Measurements from ENCODE around the gene DUSP6. TPM values are rescaled to one million over a fixed set of nuclear protein-coding genes. Genes with fewer than 3 reads are reported as not detected.
A peak's percentile ranks its signal among the peaks of the same experiment; 100 is the strongest.

Gene DUSP6
- total RNA-seq, 2 experiments from 2014 or later = 11.8 to 14.7 TPM

DNA sequence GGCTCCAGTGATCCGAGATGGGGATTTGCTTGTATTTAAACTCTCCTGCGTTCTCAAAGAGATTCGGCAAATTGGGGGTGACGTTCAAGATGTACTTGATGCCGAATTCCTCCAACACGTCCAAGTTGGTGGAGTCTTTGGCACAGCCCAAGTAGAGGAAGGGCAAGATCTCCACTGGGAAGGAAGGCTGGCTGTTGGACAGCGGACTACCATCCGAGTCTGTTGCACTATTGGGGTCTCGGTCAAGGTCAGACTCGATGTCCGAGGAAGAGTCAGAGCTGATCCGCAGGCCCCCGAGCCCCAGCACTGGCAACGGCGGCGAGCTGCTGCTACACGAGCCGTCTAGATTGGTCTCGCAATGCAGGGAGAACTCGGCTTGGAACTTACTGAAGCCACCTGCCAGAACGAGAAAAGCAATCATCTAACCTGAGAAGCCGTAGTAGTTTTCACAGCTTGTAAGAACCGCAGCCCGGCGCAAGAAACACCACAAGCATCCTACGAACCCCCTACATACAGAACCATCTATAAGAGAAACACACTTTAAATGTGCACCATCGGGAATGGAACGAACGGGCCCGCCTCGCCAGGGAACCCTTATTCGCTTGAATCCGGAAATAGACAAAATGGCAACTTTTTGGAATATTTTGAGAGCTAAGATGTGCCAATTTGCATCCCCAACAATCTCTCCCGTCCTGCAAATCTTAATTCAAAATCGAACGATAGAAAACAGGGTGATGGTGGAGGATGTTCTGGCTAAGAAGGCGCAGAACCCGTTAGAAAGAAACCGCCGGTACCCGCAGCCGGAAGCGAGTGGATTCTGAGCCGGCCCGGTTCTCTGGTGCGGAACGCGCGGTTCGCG is 1.4 kb downstream of the DUSP6 start:
- H3K27ac ChIP-seq (ENCODE audit: low read depth in 1 of 2, low read length in 2 of 2) = no peak overlapping the region

DNA sequence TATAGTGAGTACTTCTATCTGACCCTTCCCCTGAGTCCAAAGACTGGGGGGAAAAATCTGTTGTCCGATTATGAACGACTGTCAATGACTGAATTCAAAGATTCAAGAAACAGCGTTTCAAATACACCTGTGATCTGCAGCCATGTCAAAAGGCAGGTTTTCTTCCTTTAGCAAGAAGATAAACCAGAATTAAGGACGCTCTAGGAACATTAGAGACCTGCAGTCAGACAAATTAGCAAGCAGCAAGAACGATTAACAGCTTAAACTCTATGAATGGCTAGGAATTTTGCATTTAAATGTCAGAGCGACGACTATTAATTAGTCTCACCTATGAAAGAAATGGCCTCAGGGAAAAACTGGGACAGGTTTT is 2.1 kb downstream of the DUSP6 start:
- intact Hi-C loops (cut with DNase I, micrococcal nuclease) = loop anchor here (5.0 to 10.0 kb wide), 4 partner anchors 123 to 1208 kb away; partner anchors contain the start of genes CEP290 (in 1 of the 2), POC1B (in 1 of the 2) and TMTC3 (in 1 of the 2)
- peaks cover 68% of the 10 kb centered on the region for H3K4me1 ChIP-seq (ENCODE audit: insufficient read depth, low read length)
- DNase-seq = no peak
- H3K36me3 ChIP-seq (ENCODE audit: insufficient read depth, low read length) = no peaks in the 10 kb centered on the region
- H3K27me3 Mint-ChIP-seq = no peaks in the 10 kb centered on the region
- H3K9me3 Mint-ChIP-seq = no peaks in the 10 kb centered on the region
- peaks cover 8% of the 10 kb centered on the region for H3K36me3 Mint-ChIP-seq (ENCODE audit: low read depth)
- H3K27me3 ChIP-seq (ENCODE audit: control insufficient read depth in 1 of 2, insufficient read depth in 2 of 2, low read length in 2 of 2) = no peaks in the 10 kb centered on the region
- peaks cover 60% of the 10 kb centered on the region for H3K4me1 Mint-ChIP-seq (ENCODE audit: low read depth)
- peak overlapping the region; percentile 94 for H3K4me3 Mint-ChIP-seq
- no peak overlapping the region for H3K27ac Mint-ChIP-seq
- CTCF ChIA-PET = interaction anchor here (0.8 kb wide), 1 partner anchor 80 kb away, joined by 3 read pairs; no protein-coding TSS in a partner anchor
- no peaks in the 10 kb centered on the region for H3K9me3 ChIP-seq (ENCODE audit: control insufficient read depth in 1 of 2, insufficient read depth in 1 of 2, low read length in 2 of 2)
- peak overlapping the region; percentile 78 for H3K4me3 ChIP-seq (ENCODE audit: low read length)
- no peak for ATAC-seq (ENCODE audit: poor library complexity)
- no peak overlapping the region for H3K27ac ChIP-seq (ENCODE audit: low read depth in 1 of 2, low read length in 2 of 2)
- POLR2A ChIA-PET = interaction anchor here (1.1 to 4.5 kb wide), 2 partner anchors 105 to 359 kb away, joined by 5 to 31 read pairs; no protein-coding TSS in a partner anchor
- TF ChIP-seq, protein P1, sequence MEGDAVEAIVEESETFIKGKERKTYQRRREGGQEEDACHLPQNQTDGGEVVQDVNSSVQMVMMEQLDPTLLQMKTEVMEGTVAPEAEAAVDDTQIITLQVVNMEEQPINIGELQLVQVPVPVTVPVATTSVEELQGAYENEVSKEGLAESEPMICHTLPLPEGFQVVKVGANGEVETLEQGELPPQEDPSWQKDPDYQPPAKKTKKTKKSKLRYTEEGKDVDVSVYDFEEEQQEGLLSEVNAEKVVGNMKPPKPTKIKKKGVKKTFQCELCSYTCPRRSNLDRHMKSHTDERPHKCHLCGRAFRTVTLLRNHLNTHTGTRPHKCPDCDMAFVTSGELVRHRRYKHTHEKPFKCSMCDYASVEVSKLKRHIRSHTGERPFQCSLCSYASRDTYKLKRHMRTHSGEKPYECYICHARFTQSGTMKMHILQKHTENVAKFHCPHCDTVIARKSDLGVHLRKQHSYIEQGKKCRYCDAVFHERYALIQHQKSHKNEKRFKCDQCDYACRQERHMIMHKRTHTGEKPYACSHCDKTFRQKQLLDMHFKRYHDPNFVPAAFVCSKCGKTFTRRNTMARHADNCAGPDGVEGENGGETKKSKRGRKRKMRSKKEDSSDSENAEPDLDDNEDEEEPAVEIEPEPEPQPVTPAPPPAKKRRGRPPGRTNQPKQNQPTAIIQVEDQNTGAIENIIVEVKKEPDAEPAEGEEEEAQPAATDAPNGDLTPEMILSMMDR (IDR thresholded peaks at IDR 0.05) = no peak

More for the DNA sequence above, 1.4 kb downstream of the DUSP6 start:
- H3K36me3 ChIP-seq (ENCODE audit: insufficient read depth, low read length) = no peaks in the 10 kb centered on the region
- peak overlapping the region; percentile 78 for H3K4me3 ChIP-seq (ENCODE audit: low read length)
- peaks cover 63% of the 10 kb centered on the region for H3K4me1 ChIP-seq (ENCODE audit: insufficient read depth, low read length)
- peak in 8 of 14 experiments; percentile 6 to 44 (median 14) for DNase-seq
- TF ChIP-seq, protein P1 (IDR thresholded peaks at IDR 0.05) = no peak
- no peak for ATAC-seq (ENCODE audit: poor library complexity)
- Mint-ChIP-seq H3K9me3 (no peaks in the 10 kb centered on the region), H3K4me1 (ENCODE audit: low read depth) (peaks cover 60% of the 10 kb centered on the region), H3K4me3 (peak overlapping the region; percentile 94), H3K27ac (peak overlapping the region; percentile 88), H3K36me3 (ENCODE audit: low read depth) (peaks cover 8% of the 10 kb centered on the region), H3K27me3 (no peaks in the 10 kb centered on the region)
- ChIA-PET CTCF (no interaction called here), POLR2A (interaction anchor here (1.1 to 4.5 kb wide), 4 partner anchors 22 to 359 kb away, joined by 5 to 38 read pairs (median 18); no protein-coding TSS in a partner anchor)
- H3K27me3 ChIP-seq (ENCODE audit: control insufficient read depth in 1 of 2, insufficient read depth in 2 of 2, low read length in 2 of 2) = no peaks in the 10 kb centered on the region
- intact Hi-C loops (cut with DNase I, micrococcal nuclease) = loop anchor here (5.0 to 10.0 kb wide), 4 partner anchors 124 to 1209 kb away; partner anchors contain the start of genes CEP290 (in 1 of the 2), POC1B (in 1 of the 2) and TMTC3 (in 1 of the 2)
- no peaks in the 10 kb centered on the region for H3K9me3 ChIP-seq (ENCODE audit: control insufficient read depth in 1 of 2, insufficient read depth in 1 of 2, low read length in 2 of 2)

DNA sequence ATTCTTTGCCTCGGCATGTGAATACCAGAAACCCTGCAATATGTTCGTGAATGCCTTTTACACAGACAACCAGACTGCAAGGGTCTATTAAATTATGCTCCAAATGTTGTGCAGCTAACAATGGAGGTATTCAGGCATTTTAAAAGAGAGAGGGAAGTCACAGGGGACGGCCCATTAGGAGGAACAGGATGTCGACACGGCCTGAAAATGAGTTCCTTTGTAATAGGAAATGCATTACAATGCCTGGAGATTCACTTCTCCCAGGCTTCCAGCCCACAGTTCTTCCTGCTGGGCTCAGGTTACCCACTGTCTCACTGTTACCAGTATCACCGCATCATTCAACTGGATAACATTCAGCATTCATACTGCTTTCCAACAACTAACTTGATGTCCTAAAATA is 2.5 kb downstream of the DUSP6 start:
- H3K27ac Mint-ChIP-seq = no peak overlapping the region

More for the DNA sequence above, 2.5 kb downstream of the DUSP6 start:
- intact Hi-C loops (cut with DNase I, micrococcal nuclease) = loop anchor here (5.0 to 10.0 kb wide), 4 partner anchors 123 to 1208 kb away; partner anchors contain the start of genes CEP290 (in 1 of the 2), POC1B (in 1 of the 2) and TMTC3 (in 1 of the 2)
- H3K9me3 Mint-ChIP-seq = no peaks in the 10 kb centered on the region
- peaks cover 8% of the 10 kb centered on the region for H3K36me3 Mint-ChIP-seq (ENCODE audit: low read depth)
- ATAC-seq (ENCODE audit: poor library complexity) = no peak
- Histone ChIP-seq H3K4me3 (ENCODE audit: low read length) (peak overlapping the region; percentile 78), H3K9me3 (ENCODE audit: control insufficient read depth in 1 of 2, insufficient read depth in 1 of 2, low read length in 2 of 2) (no peaks in the 10 kb centered on the region), H3K4me1 (ENCODE audit: insufficient read depth, low read length) (peaks cover 65% of the 10 kb centered on the region), H3K27me3 (ENCODE audit: control insufficient read depth in 1 of 2, insufficient read depth in 2 of 2, low read length in 2 of 2) (no peaks in the 10 kb centered on the region), H3K27ac (ENCODE audit: low read depth in 1 of 2, low read length in 2 of 2) (no peak overlapping the region), H3K36me3 (ENCODE audit: insufficient read depth, low read length) (no peaks in the 10 kb centered on the region)
- TF ChIP-seq, protein P1 (IDR thresholded peaks at IDR 0.05) = no peak
- no peaks in the 10 kb centered on the region for H3K27me3 Mint-ChIP-seq
- CTCF ChIA-PET = interaction anchor here (0.8 kb wide), 1 partner anchor 79 kb away, joined by 3 read pairs; no protein-coding TSS in a partner anchor
- peak overlapping the region; percentile 94 for H3K4me3 Mint-ChIP-seq
- DNase-seq = peak in 2 of 14 experiments; percentile 31 to 34
- POLR2A ChIA-PET = interaction anchor here (1.1 kb wide), 1 partner anchor 105 kb away, joined by 4 read pairs; no protein-coding TSS in a partner anchor
- H3K4me1 Mint-ChIP-seq (ENCODE audit: low read depth) = peaks cover 57% of the 10 kb centered on the region

All from CD4-positive, alpha-beta T cell (primary cell).